Loucy (cell line): ENCODE results near the gene SORBS1.
A peak's percentile ranks its signal among the peaks of the same experiment; 100 is the strongest.

ENCODE experiments used
- H2AFZ ChIP-seq: fragments of 200-600 bp; sonication (generic); 2 replicates; pipeline ENCODE4 v1.6.0; 2016; ENCODE audit warnings: antibody characterized with exemption, mild to moderate bottlenecking, low read length, moderate library complexity
- H3F3A ChIP-seq: fragments of 200-600 bp; 2 replicates; pipeline ENCODE4 v1.6.0; 2016; ENCODE audit warnings: antibody characterized with exemption, low read depth, mild to moderate bottlenecking
- H3K27me3 ChIP-seq: fragments of 200-600 bp; sonication (generic); 2 replicates; pipeline ENCODE4 v1.6.1; 2014; ENCODE audit warnings: low read length, mild to moderate bottlenecking; ENCODE audit not compliant: insufficient read depth, poor library complexity, severe bottlenecking
- H3K36me3 ChIP-seq: fragments of 200-600 bp; sonication (generic); 2 replicates; pipeline ENCODE4 v1.6.1; 2016; ENCODE audit warnings: low read length; ENCODE audit not compliant: insufficient read depth
- H3K4me1 ChIP-seq: fragments of 200-600 bp; sonication (generic); 2 replicates; pipeline ENCODE4 v1.5.1; 2014; ENCODE audit warnings: low read length, mild to moderate bottlenecking; ENCODE audit not compliant: insufficient read depth, poor library complexity, severe bottlenecking
- H3K4me2 ChIP-seq: fragments of 200-600 bp; sonication (generic); 2 replicates; pipeline ENCODE4 v1.6.0; 2014; ENCODE audit warnings: antibody characterized with exemption, low read length, low read depth, mild to moderate bottlenecking; ENCODE audit not compliant: poor library complexity, severe bottlenecking
- H3K4me3 ChIP-seq: fragments of 200-600 bp; sonication (generic); 2 replicates; pipeline ENCODE4 v1.5.1; 2014; ENCODE audit warnings: low read length, mild to moderate bottlenecking, mixed read lengths; ENCODE audit not compliant: poor library complexity, severe bottlenecking
- H3K79me2 ChIP-seq: fragments of 200-600 bp; sonication (generic); 2 replicates; pipeline ENCODE4 v1.6.1; 2014; ENCODE audit warnings: low read length; ENCODE audit not compliant: insufficient read depth
- H3K9ac ChIP-seq: fragments of 200-600 bp; sonication (generic); 2 replicates; pipeline ENCODE4 v1.6.0; 2014; ENCODE audit warnings: mild to moderate bottlenecking, low read depth, low read length, moderate library complexity; ENCODE audit not compliant: poor library complexity, severe bottlenecking
- H3K9me2 ChIP-seq: fragments of 200-600 bp; sonication (generic); replicated peaks from 2 replicates; pipeline ENCODE4 v1.6.1; 2016; ENCODE audit warnings: low read depth, low read length, mixed read lengths
- H3K9me3 ChIP-seq: fragments of 200-600 bp; sonication (generic); 2 replicates; pipeline ENCODE4 v1.6.1; 2014; ENCODE audit warnings: mild to moderate bottlenecking, antibody characterized with exemption, low read length, low read depth; ENCODE audit not compliant: insufficient read depth
- H4K20me1 ChIP-seq: fragments of 200-600 bp; sonication (generic); 2 replicates; pipeline ENCODE4 v1.6.0; 2014; ENCODE audit warnings: antibody characterized with exemption, low read length, mild to moderate bottlenecking; ENCODE audit not compliant: insufficient read depth, poor library complexity, severe bottlenecking
- EZH2phosphoT487 ChIP-seq: fragments of 200-600 bp; IDR thresholded peaks from 2 replicates; pipeline ENCODE4 v1.6.1; 2018; ENCODE audit warnings: antibody characterized with exemption, mild to moderate bottlenecking, moderate library complexity, borderline replicate concordance
- TF ChIP-seq, protein P1 (sequence below): fragments of 200-600 bp; sonication (generic); conservative IDR thresholded peaks from 2 replicates; pipeline ENCODE4 v1.5.1; 2014; ENCODE audit warnings: mild to moderate bottlenecking, antibody characterized with exemption, low read length

Gene SORBS1

DNA sequence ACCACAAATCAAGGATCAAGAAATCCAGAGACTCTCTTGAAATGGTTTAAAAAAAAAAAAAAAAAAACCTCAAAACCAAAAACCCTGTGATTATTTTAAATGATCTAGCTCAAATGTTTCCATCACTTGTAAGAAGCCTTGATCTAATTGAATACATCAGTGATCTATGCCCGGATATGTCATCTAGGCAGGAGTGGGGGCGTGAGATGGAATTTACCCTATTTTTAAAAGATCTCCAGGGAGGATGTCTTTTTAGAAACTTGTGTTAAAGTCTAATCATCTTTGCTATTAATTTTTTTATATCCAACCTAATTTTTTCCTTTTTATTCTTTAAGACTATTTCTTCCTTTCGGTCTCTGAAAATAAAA lies 169.0 kb downstream of the SORBS1 start:
- Histone ChIP-seq H3K27me3 (no peaks in the 10 kb centered on the region), H2AFZ (no peak overlapping the region), H3K79me2 (no peaks in the 10 kb centered on the region), H3K4me1 (peaks cover 11% of the 10 kb centered on the region), H3K9ac (no peak overlapping the region), H3F3A (no peaks in the 10 kb centered on the region), H3K36me3 (no peaks in the 10 kb centered on the region), H3K4me3 (no peak overlapping the region), H3K9me2 (no peaks in the 10 kb centered on the region), H3K4me2 (no peak overlapping the region), H3K9me3 (no peaks in the 10 kb centered on the region), H4K20me1 (no peaks in the 10 kb centered on the region)
- TF ChIP-seq, protein P1, sequence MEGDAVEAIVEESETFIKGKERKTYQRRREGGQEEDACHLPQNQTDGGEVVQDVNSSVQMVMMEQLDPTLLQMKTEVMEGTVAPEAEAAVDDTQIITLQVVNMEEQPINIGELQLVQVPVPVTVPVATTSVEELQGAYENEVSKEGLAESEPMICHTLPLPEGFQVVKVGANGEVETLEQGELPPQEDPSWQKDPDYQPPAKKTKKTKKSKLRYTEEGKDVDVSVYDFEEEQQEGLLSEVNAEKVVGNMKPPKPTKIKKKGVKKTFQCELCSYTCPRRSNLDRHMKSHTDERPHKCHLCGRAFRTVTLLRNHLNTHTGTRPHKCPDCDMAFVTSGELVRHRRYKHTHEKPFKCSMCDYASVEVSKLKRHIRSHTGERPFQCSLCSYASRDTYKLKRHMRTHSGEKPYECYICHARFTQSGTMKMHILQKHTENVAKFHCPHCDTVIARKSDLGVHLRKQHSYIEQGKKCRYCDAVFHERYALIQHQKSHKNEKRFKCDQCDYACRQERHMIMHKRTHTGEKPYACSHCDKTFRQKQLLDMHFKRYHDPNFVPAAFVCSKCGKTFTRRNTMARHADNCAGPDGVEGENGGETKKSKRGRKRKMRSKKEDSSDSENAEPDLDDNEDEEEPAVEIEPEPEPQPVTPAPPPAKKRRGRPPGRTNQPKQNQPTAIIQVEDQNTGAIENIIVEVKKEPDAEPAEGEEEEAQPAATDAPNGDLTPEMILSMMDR, result no peak
- TF ChIP-seq EZH2phosphoT487, result no peak

DNA sequence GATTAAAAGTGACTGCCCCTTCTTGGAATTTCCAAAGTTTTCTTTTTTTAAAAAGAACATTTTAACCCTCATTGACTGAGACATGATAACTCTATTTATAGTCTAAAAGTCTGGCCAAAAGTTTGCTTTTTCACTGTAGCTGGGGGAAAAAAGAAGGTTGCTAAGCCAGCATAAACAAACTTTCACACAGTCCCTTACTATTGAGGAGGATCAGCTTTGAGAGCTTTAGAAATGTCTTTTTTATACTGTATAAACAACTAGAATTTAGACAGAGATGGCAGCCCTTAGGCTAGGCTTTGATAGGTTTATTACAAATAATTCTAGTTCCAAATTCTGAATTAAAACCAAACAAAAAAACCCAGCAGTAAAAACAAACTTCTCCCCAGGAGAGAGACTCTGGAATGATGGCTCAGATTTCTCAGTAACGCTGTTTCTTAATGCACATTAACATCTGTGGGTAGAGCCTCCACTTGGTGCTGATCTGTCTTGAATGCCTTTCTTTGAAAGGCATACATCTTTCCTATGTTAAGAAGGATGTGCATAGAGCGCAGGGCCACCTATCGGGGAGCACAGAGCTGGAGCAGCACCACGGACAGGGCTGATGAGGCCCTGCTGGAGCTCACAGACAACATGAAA lies 169.5 kb downstream of the SORBS1 start:
- Histone ChIP-seq H3K9me3 (no peaks in the 10 kb centered on the region), H3F3A (no peaks in the 10 kb centered on the region), H3K79me2 (no peaks in the 10 kb centered on the region), H3K9ac (no peak overlapping the region), H3K27me3 (no peaks in the 10 kb centered on the region), H4K20me1 (no peaks in the 10 kb centered on the region), H3K4me1 (peaks cover 8% of the 10 kb centered on the region), H2AFZ (no peak overlapping the region), H3K4me2 (no peak overlapping the region), H3K4me3 (no peak overlapping the region), H3K36me3 (no peaks in the 10 kb centered on the region), H3K9me2 (no peaks in the 10 kb centered on the region)
- TF ChIP-seq, protein P1, result peak; percentile 31; the same call in 1 of the 2 replicates
- no peak for TF ChIP-seq EZH2phosphoT487

DNA sequence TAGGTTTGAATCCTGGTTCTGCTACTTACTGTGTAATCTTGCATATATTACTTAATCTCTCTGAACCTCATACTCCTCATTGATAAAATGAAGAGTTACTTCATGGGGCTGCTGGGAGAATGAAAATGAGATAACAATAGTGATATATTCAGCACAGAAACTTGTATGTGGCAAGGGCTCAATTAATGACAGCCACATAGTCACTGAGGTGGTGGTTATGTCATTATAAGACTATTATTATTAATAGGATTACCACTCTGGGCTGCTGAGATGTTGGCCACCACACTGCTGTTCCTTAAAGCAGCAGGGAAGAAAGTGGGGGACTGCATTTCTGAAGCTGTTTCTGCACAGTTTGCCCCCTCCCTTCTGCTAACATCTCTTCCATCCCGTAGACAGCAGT lies 170.0 kb downstream of the SORBS1 start:
- Histone ChIP-seq H3F3A (no peaks in the 10 kb centered on the region), H3K36me3 (no peaks in the 10 kb centered on the region), H4K20me1 (no peaks in the 10 kb centered on the region), H3K9ac (no peak overlapping the region), H3K4me3 (no peak overlapping the region), H3K4me2 (no peak overlapping the region), H3K4me1 (peaks cover 8% of the 10 kb centered on the region), H2AFZ (no peak overlapping the region), H3K79me2 (no peaks in the 10 kb centered on the region), H3K9me2 (no peaks in the 10 kb centered on the region), H3K27me3 (no peaks in the 10 kb centered on the region), H3K9me3 (no peaks in the 10 kb centered on the region)
- TF ChIP-seq EZH2phosphoT487, result no peak
- TF ChIP-seq, protein P1, result no peak
